CD14-positive monocyte (primary cell): Measurements from ENCODE around the gene TUBA4A. TPM values are rescaled to one million over a fixed set of nuclear protein-coding genes. Genes with fewer than 3 reads are reported as not detected.

Experiments used
- DNase-seq, 3 donors: peaks; one replicate each; pipeline ENCODE4 v3.0.0-alpha.2; 2011 to 2022
- H2AFZ ChIP-seq: 2 replicates; pipeline ENCODE4 v1.6.0; 2012; ENCODE audit warnings: mild to moderate bottlenecking, low read depth, low read length, inconsistent platforms; ENCODE audit not compliant: insufficient read depth, poor library complexity, severe bottlenecking
- H3K27ac ChIP-seq, 2 donors: 1 replicate in 1 of 2; 2 replicates in 1 of 2; pipeline ENCODE4 v1.5.1; 2012 to 2013; ENCODE audit warnings: low read length in 2 of 2, control low read depth in 1 of 2, inconsistent platforms in 1 of 2, low read depth in 1 of 2, mild to moderate bottlenecking in 1 of 2
- H3K27me3 ChIP-seq, 2 donors: one replicate each; pipeline versions ENCODE4 v1.6.0 to v1.6.1; 2011 to 2013; ENCODE audit warnings: low read length in 2 of 2; ENCODE audit not compliant: control insufficient read depth in 2 of 2, insufficient read depth in 2 of 2
- H3K36me3 ChIP-seq, 2 donors: replicated peaks in 1 of 2; 1 replicate in 1 of 2; 2 replicates in 1 of 2; pipeline versions ENCODE4 v1.5.1 to v1.6.1; 2012 to 2013; ENCODE audit warnings: low read length in 2 of 2, control low read depth in 1 of 2, inconsistent platforms in 1 of 2, mild to moderate bottlenecking in 1 of 2; ENCODE audit not compliant: insufficient read depth in 2 of 2, control insufficient read depth in 1 of 2
- H3K4me1 ChIP-seq, 2 donors: 1 replicate in 1 of 2; 2 replicates in 1 of 2; pipeline versions ENCODE4 v1.5.1 to v1.6.1; 2012 to 2013; ENCODE audit warnings: low read length in 2 of 2, control low read depth in 1 of 2, inconsistent platforms in 1 of 2, mild to moderate bottlenecking in 1 of 2, moderate library complexity in 1 of 2; ENCODE audit not compliant: insufficient read depth in 2 of 2, control insufficient read depth in 1 of 2
- H3K4me2 ChIP-seq: replicated peaks from 2 replicates; pipeline ENCODE3; 2012; ENCODE audit warnings: low read length, moderate library complexity, mild to moderate bottlenecking; ENCODE audit not compliant: poor library complexity, severe bottlenecking; ENCODE audit errors: extremely low read depth
- H3K4me3 ChIP-seq, 3 experiments: fragments of 200-600 bp in 1 of 3; sonication (generic) in 1 of 3; replicated peaks in 1 of 3; 1 replicate in 2 of 3; 2 replicates in 1 of 3; pipeline ENCODE4 v1.5.1; 2011 to 2013; ENCODE audit warnings: low read length in 3 of 3, mild to moderate bottlenecking in 3 of 3, control low read depth in 2 of 3, low read depth in 2 of 3, inconsistent platforms in 1 of 3, moderate library complexity in 1 of 3
- H3K79me2 ChIP-seq: 2 replicates; pipeline ENCODE4 v1.6.0; 2012; ENCODE audit warnings: mild to moderate bottlenecking, control low read depth, inconsistent platforms, low read length, moderate library complexity; ENCODE audit not compliant: insufficient read depth
- H3K9ac ChIP-seq: 2 replicates; pipeline ENCODE4 v1.6.0; 2017; ENCODE audit warnings: low read length, mild to moderate bottlenecking; ENCODE audit not compliant: insufficient read depth, poor library complexity, severe bottlenecking
- H3K9me3 ChIP-seq, 2 donors: replicated peaks in 1 of 2; 1 replicate in 1 of 2; 2 replicates in 1 of 2; pipeline versions ENCODE4 v1.5.1 to v1.6.1; 2012 to 2013; ENCODE audit warnings: low read length in 2 of 2, control low read depth in 1 of 2; ENCODE audit not compliant: control insufficient read depth in 1 of 2, insufficient read depth in 1 of 2
- H4K20me1 ChIP-seq: 2 replicates; pipeline ENCODE4 v1.6.0; 2012; ENCODE audit warnings: mild to moderate bottlenecking, low read length, control low read depth, moderate library complexity; ENCODE audit not compliant: insufficient read depth
- H3K27ac Mint-ChIP-seq, 7 donors: one replicate each; pipeline ENCODE4 v1.8.0; 2020; ENCODE audit warnings: mild to moderate bottlenecking in 7 of 7, mixed read lengths in 7 of 7, moderate library complexity in 6 of 7, inconsistent platforms in 2 of 7
- H3K27me3 Mint-ChIP-seq, 3 donors: one replicate each; pipeline ENCODE4 v1.8.0; 2021 to 2022; ENCODE audit warnings: low read depth in 3 of 3, mild to moderate bottlenecking in 3 of 3, mixed read lengths in 3 of 3, moderate library complexity in 3 of 3, inconsistent platforms in 1 of 3
- H3K36me3 Mint-ChIP-seq, 2 donors: one replicate each; pipeline ENCODE4 v1.8.0; 2020; ENCODE audit warnings: mixed read lengths in 2 of 2, inconsistent platforms in 1 of 2, mild to moderate bottlenecking in 1 of 2
- H3K4me1 Mint-ChIP-seq: one replicate; pipeline ENCODE4 v1.8.0; 2020; ENCODE audit warnings: mild to moderate bottlenecking, mixed read lengths
- H3K4me3 Mint-ChIP-seq, 2 donors: one replicate each; pipeline ENCODE4 v1.8.0; 2020; ENCODE audit warnings: mild to moderate bottlenecking in 2 of 2, mixed read lengths in 2 of 2, moderate library complexity in 1 of 2
- H3K9me3 Mint-ChIP-seq, 7 donors: one replicate each; pipeline ENCODE4 v1.8.0; 2020 to 2022; ENCODE audit warnings: mixed read lengths in 7 of 7, mild to moderate bottlenecking in 6 of 7, moderate library complexity in 6 of 7, inconsistent platforms in 2 of 7
- CTCF ChIP-seq: fragments of 200-600 bp; IDR thresholded peaks from one replicate; pipeline ENCODE4 v1.8.0; 2022; ENCODE audit warnings: antibody characterized with exemption, mild to moderate bottlenecking
- WGBS: methylation state at CpG from one replicate; pipeline ENCODE4 v1.1.5; 2013; ENCODE audit warnings: missing lambda C conversion rate; ENCODE audit not compliant: insufficient coverage; 5-methylcytosine and 5-hydroxymethylcytosine counted together
- intact Hi-C, 2 donors: fragments of 100-400 bp; cut with micrococcal nuclease; formaldehyde crosslinking; loops; one replicate each; pipeline versions ENCODE4 v1.15.0 to v1.15.1; 2023
- polyA plus RNA-seq, 3 donors: library from polyadenylated mRNA; depleted of rRNA in 1 of 3; unstranded in 2 of 3; stranded (reverse) in 1 of 3; fragments of 300-500 nt in 2 of 3; fragments of >200 nt in 1 of 3; fragmentation: Illumina TruSeq in 2 of 3; gene quantifications; 1 replicate in 2 of 3; 2 replicates in 1 of 3; pipeline ENCODE4 v1.2.3, GENCODE V29; 2012 to 2021

Gene TUBA4A
- polyA plus RNA-seq, 3 donors = 72.7 to 452 (median 81.9) TPM

GRCh38 chr2:219286436-219287115 lies 32.9 kb upstream of the TUBA4A start:
- Histone ChIP-seq H3K27me3 (no peaks in the 10 kb centered on the region), H3K4me2 (no peak overlapping the region), H3K4me1 (no peaks in the 10 kb centered on the region), H2AFZ (no peak overlapping the region), H3K79me2 (no peaks in the 10 kb centered on the region), H3K4me3 (no peak overlapping the region), H4K20me1 (peaks cover 5% of the 10 kb centered on the region), H3K9ac (no peak overlapping the region), H3K9me3 (no peaks in the 10 kb centered on the region), H3K27ac (no peak overlapping the region), H3K36me3 (peaks cover 43% of the 10 kb centered on the region in 2 donors)
- Mint-ChIP-seq H3K4me1 (peaks cover 2% of the 10 kb centered on the region), H3K4me3 (no peak overlapping the region), H3K27me3 (peaks cover 0 to 6% (median 6%) of the 10 kb centered on the region in 3 donors), H3K27ac (peak overlapping the region in 3 of 7 donors; percentile 33 to 67 (median 36)), H3K36me3 (peaks cover 45 to 46% of the 10 kb centered on the region in 2 donors), H3K9me3 (peaks cover 0 to 1% (median 0%) of the 10 kb centered on the region in 7 donors)
- WGBS = 100% methylated on average over 2 of the region's 12 CpGs
- intact Hi-C loops = no loop called here
- TF ChIP-seq CTCF = no peak
- no peak for DNase-seq

GRCh38 chr2:219285894-219286425 lies 32.2 kb upstream of the TUBA4A start:
- Mint-ChIP-seq H3K36me3 (peaks cover 52% of the 10 kb centered on the region in 2 donors), H3K27ac (no peak overlapping the region), H3K27me3 (peaks cover 0 to 6% (median 5%) of the 10 kb centered on the region in 3 donors), H3K4me1 (peaks cover 2% of the 10 kb centered on the region), H3K4me3 (no peak overlapping the region), H3K9me3 (peaks cover 0 to 1% (median 0%) of the 10 kb centered on the region in 7 donors)
- Histone ChIP-seq H3K9ac (no peak overlapping the region), H3K4me1 (no peaks in the 10 kb centered on the region), H3K4me2 (no peak overlapping the region), H2AFZ (no peak overlapping the region), H4K20me1 (peaks cover 5% of the 10 kb centered on the region), H3K36me3 (peaks cover 47 to 49% of the 10 kb centered on the region in 2 donors), H3K27ac (no peak overlapping the region), H3K27me3 (no peaks in the 10 kb centered on the region), H3K9me3 (no peaks in the 10 kb centered on the region), H3K79me2 (no peaks in the 10 kb centered on the region), H3K4me3 (no peak overlapping the region)
- 100% methylated on average over 10 of the region's 17 CpGs for WGBS
- TF ChIP-seq CTCF = no peak
- intact Hi-C loops = no loop called here
- no peak for DNase-seq
